H9 (cell line): ENCODE data around the gene LIMS1. TPM values are rescaled to one million over a fixed set of nuclear protein-coding genes. Genes with fewer than 3 reads are reported as not detected.

Source experiments
- DNase-seq: peaks from one replicate; pipeline ENCODE4 v3.0.0-alpha.2; 2017
- H2AFZ ChIP-seq: one replicate; pipeline ENCODE4 v1.6.1; 2013; ENCODE audit warnings: mild to moderate bottlenecking, low read length, control low read depth, moderate library complexity
- H2AK5ac ChIP-seq: 2 replicates; pipeline ENCODE4 v1.6.1; 2013; ENCODE audit warnings: low read length, control low read depth, mixed read lengths; ENCODE audit not compliant: insufficient read length
- H2BK120ac ChIP-seq: one replicate; pipeline ENCODE4 v1.6.1; 2013; ENCODE audit warnings: low read depth, mild to moderate bottlenecking, low read length, control low read depth, inconsistent platforms; ENCODE audit not compliant: poor library complexity, severe bottlenecking
- H2BK12ac ChIP-seq: 2 replicates; pipeline ENCODE4 v1.6.1; 2013; ENCODE audit warnings: low read length, control low read depth, mixed read lengths, low read depth; ENCODE audit not compliant: insufficient read length
- H2BK15ac ChIP-seq: 2 replicates; pipeline ENCODE4 v1.6.1; 2013; ENCODE audit warnings: low read depth, low read length, control low read depth
- H2BK20ac ChIP-seq: one replicate; pipeline ENCODE4 v1.6.1; 2013; ENCODE audit warnings: low read depth, mild to moderate bottlenecking, low read length, control low read depth, inconsistent platforms; ENCODE audit not compliant: poor library complexity, severe bottlenecking
- H2BK5ac ChIP-seq: 2 replicates; pipeline ENCODE4 v1.6.1; 2013; ENCODE audit warnings: low read length, control low read depth, mixed read lengths; ENCODE audit not compliant: insufficient read length
- H3K14ac ChIP-seq: 2 replicates; pipeline ENCODE4 v1.6.1; 2013; ENCODE audit warnings: low read length, control low read depth; ENCODE audit not compliant: insufficient read depth
- H3K18ac ChIP-seq: 2 replicates; pipeline ENCODE4 v1.6.1; 2013; ENCODE audit warnings: low read depth, mild to moderate bottlenecking, mixed read lengths, low read length, control low read depth; ENCODE audit not compliant: insufficient read length
- H3K23ac ChIP-seq: 2 replicates; pipeline ENCODE4 v1.6.1; 2013; ENCODE audit warnings: low read length, control low read depth, mixed read lengths, low read depth; ENCODE audit not compliant: insufficient read length
- H3K23me2 ChIP-seq: 2 replicates; pipeline ENCODE4 v1.6.1; 2013; ENCODE audit warnings: low read depth, mild to moderate bottlenecking, mixed read lengths, low read length, control low read depth; ENCODE audit not compliant: insufficient read length, poor library complexity, severe bottlenecking
- H3K27ac ChIP-seq: 2 replicates; pipeline ENCODE4 v1.5.1; 2013; ENCODE audit warnings: low read length, control low read depth, mixed read lengths, low read depth; ENCODE audit not compliant: insufficient read length
- H3K27me3 ChIP-seq: 2 replicates; pipeline ENCODE4 v1.6.1; 2013; ENCODE audit warnings: low read length, control low read depth, inconsistent platforms; ENCODE audit not compliant: insufficient read depth
- H3K4ac ChIP-seq: 2 replicates; pipeline ENCODE4 v1.6.1; 2013; ENCODE audit warnings: low read depth, mild to moderate bottlenecking, control low read depth, inconsistent platforms, low read length, moderate library complexity
- H3K4me1 ChIP-seq: 2 replicates; pipeline ENCODE4 v1.6.1; 2013; ENCODE audit warnings: low read length, control low read depth, inconsistent platforms; ENCODE audit not compliant: insufficient read depth
- H3K4me2 ChIP-seq: 2 replicates; pipeline ENCODE4 v1.6.1; 2013; ENCODE audit warnings: low read length, control low read depth, mixed read lengths; ENCODE audit not compliant: insufficient read length, insufficient read depth
- H3K56ac ChIP-seq: 2 replicates; pipeline ENCODE4 v1.6.1; 2013; ENCODE audit warnings: low read depth, mild to moderate bottlenecking, mixed read lengths, low read length, control low read depth; ENCODE audit not compliant: insufficient read length
- H3K79me1 ChIP-seq: 2 replicates; pipeline ENCODE4 v1.6.1; 2013; ENCODE audit warnings: low read depth, mild to moderate bottlenecking, moderate library complexity, low read length, control low read depth, inconsistent platforms; ENCODE audit not compliant: insufficient read depth, poor library complexity, severe bottlenecking
- H3K79me2 ChIP-seq: 2 replicates; pipeline ENCODE4 v1.6.1; 2013; ENCODE audit warnings: low read length, control low read depth, inconsistent platforms; ENCODE audit not compliant: insufficient read depth
- H3K9ac ChIP-seq: 2 replicates; pipeline ENCODE4 v1.6.1; 2013; ENCODE audit warnings: low read length, control low read depth, mixed read lengths; ENCODE audit not compliant: insufficient read length; ENCODE audit errors: extremely low read depth
- H3K9me3 ChIP-seq: one replicate; pipeline ENCODE4 v1.6.1; 2013; ENCODE audit warnings: low read depth, low read length, inconsistent platforms; ENCODE audit not compliant: control insufficient read depth
- H3T11ph ChIP-seq: one replicate; pipeline ENCODE4 v1.6.1; 2013; ENCODE audit warnings: mild to moderate bottlenecking, low read length, control low read depth, inconsistent platforms
- H4K20me1 ChIP-seq: one replicate; pipeline ENCODE4 v1.6.1; 2013; ENCODE audit not compliant: control insufficient read depth, insufficient read length, insufficient read depth
- H4K5ac ChIP-seq: 2 replicates; pipeline ENCODE4 v1.6.1; 2013; ENCODE audit warnings: low read depth, mild to moderate bottlenecking, mixed read lengths, low read length, control low read depth; ENCODE audit not compliant: insufficient read length
- H4K8ac ChIP-seq: replicated peaks from 2 replicates; pipeline ENCODE4 v1.6.1; 2013; ENCODE audit warnings: low read length, control low read depth, mixed read lengths, low read depth; ENCODE audit not compliant: insufficient read length
- H4K91ac ChIP-seq: 2 replicates; pipeline ENCODE4 v1.6.1; 2013; ENCODE audit warnings: low read depth, mild to moderate bottlenecking, moderate library complexity, mixed read lengths, low read length, control low read depth; ENCODE audit not compliant: insufficient read length
- H3K27ac Mint-ChIP-seq, 3 experiments: 2 replicates in 2 of 3; 3 replicates in 1 of 3; pipeline ENCODE4 v1.8.0; 2020 to 2021; ENCODE audit warnings: mixed read lengths in 3 of 3, mild to moderate bottlenecking in 1 of 3, moderate library complexity in 1 of 3
- H3K27me3 Mint-ChIP-seq: 2 replicates; pipeline ENCODE4 v1.8.0; 2021; ENCODE audit warnings: low read depth, mild to moderate bottlenecking, moderate library complexity, mixed read lengths
- H3K36me3 Mint-ChIP-seq, 3 experiments: 2 replicates in 2 of 3; 3 replicates in 1 of 3; pipeline ENCODE4 v1.8.0; 2020 to 2021; ENCODE audit warnings: low read depth in 3 of 3, mixed read lengths in 3 of 3; ENCODE audit not compliant: insufficient read depth in 1 of 3
- H3K4me1 Mint-ChIP-seq, 2 experiments: 2 replicates each; pipeline ENCODE4 v1.8.0; 2020; ENCODE audit warnings: mixed read lengths in 2 of 2
- H3K4me3 Mint-ChIP-seq, 2 experiments: 2 replicates in 1 of 2; 3 replicates in 1 of 2; pipeline ENCODE4 v1.8.0; 2020 to 2021; ENCODE audit warnings: mild to moderate bottlenecking in 2 of 2, mixed read lengths in 2 of 2, moderate library complexity in 1 of 2
- H3K9me3 Mint-ChIP-seq, 2 experiments: 2 replicates in 1 of 2; 3 replicates in 1 of 2; pipeline ENCODE4 v1.8.0; 2020; ENCODE audit warnings: mild to moderate bottlenecking in 2 of 2, mixed read lengths in 2 of 2, moderate library complexity in 1 of 2
- CTCF ChIP-seq: fragments of 200-600 bp; sonication (generic); conservative IDR thresholded peaks from 3 replicates; pipeline ENCODE4 v1.8.0; 2021; ENCODE audit warnings: antibody characterized with exemption, mild to moderate bottlenecking
- WGBS: extraction: QIAGEN DNeasy Blood & Tissue Kit; methylation state at CpG from one replicate; pipeline ENCODE4 v1.1.7; 2013; ENCODE audit warnings: missing lambda C conversion rate, low lambda C conversion rate, mixed read lengths; ENCODE audit not compliant: insufficient read length; ENCODE audit errors: extremely low coverage; 5-methylcytosine and 5-hydroxymethylcytosine counted together
- total RNA-seq: library from RNA; stranded (reverse); gene quantifications from 2 replicates; pipeline ENCODE4 v1.2.1, GENCODE V29; 2021

LIMS1 gene
- total RNA-seq, 1 experiment from 2014 or later, result 37.7 TPM

DNA sequence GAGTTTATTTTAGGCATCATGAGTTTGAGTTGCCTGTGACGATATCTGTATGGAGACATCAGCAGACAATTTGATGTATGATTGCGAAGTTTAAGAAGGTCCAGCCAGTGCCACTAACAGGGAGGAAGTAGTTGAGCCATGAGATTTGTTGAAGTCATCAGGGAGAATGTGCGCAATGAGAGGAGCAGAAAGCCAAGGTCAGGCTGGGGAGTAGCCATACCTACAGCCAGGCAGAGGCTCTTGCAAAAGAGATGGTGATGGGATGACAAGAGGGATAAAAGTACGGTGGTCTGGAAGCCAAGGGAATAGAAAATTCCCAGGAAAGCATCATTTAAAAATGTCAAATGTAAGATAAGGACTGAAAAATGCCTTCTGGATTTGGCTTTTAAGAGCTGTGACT is 51.2 kb downstream of the LIMS1 start:
- no peak for DNase-seq
- H2BK12ac ChIP-seq, result no peak overlapping the region
- no peak overlapping the region for H3K23ac ChIP-seq
- no peak overlapping the region for H3K56ac ChIP-seq
- H2BK120ac ChIP-seq, result no peak overlapping the region
- H2BK5ac ChIP-seq, result no peak overlapping the region
- H2BK15ac ChIP-seq, result no peak overlapping the region
- H3K18ac ChIP-seq, result no peak overlapping the region
- no peak for TF ChIP-seq CTCF
- no peaks in the 10 kb centered on the region for H3K23me2 ChIP-seq
- no peaks in the 10 kb centered on the region; the same call in 1 of the 2 replicates for H3K27me3 Mint-ChIP-seq
- no peak overlapping the region; a peak in 1 of 5 replicates for H3K4me3 Mint-ChIP-seq
- no peaks in the 10 kb centered on the region for H3K9me3 ChIP-seq
- H3K27ac Mint-ChIP-seq, result no peak overlapping the region
- H3T11ph ChIP-seq, result no peak overlapping the region
- H3K79me2 ChIP-seq, result no peaks in the 10 kb centered on the region; the same call in 1 of the 2 replicates
- no peak overlapping the region for H4K8ac ChIP-seq
- H3K79me1 ChIP-seq, result peaks cover 7% of the 10 kb centered on the region
- no peak overlapping the region for H4K91ac ChIP-seq
- H2AFZ ChIP-seq, result no peak overlapping the region
- H3K9ac ChIP-seq, result no peak overlapping the region
- no peak overlapping the region for H3K4ac ChIP-seq
- no peak overlapping the region for H3K14ac ChIP-seq
- H3K4me2 ChIP-seq, result no peak overlapping the region
- H4K5ac ChIP-seq, result no peak overlapping the region
- H3K36me3 Mint-ChIP-seq, result no peaks in the 10 kb centered on the region; a peak in 1 of 7 replicates
- no peak overlapping the region for H2AK5ac ChIP-seq
- H3K4me1 ChIP-seq, result peaks cover 5% of the 10 kb centered on the region; the same call in 1 of the 2 replicates
- no peaks in the 10 kb centered on the region for H3K27me3 ChIP-seq
- H2BK20ac ChIP-seq, result no peak overlapping the region
- H3K4me1 Mint-ChIP-seq, result peaks cover 19 to 23% of the 10 kb centered on the region in 2 experiments
- no peaks in the 10 kb centered on the region for H4K20me1 ChIP-seq
- H3K9me3 Mint-ChIP-seq, result no peaks in the 10 kb centered on the region
- WGBS, result no CpG with 5 or more reads among the region's 4 CpGs
- H3K27ac ChIP-seq, result no peak overlapping the region
